Activated CD8-positive, alpha-beta memory T cell treated with anti-CD3 and anti-CD28 coated beads, Interleukin-2, amount 50 U/mL, for 1 hour (primary cell): ENCODE data around the gene SPACA1.

Experiments
- DNase-seq: peaks from one replicate; pipeline ENCODE4 v3.0.0-alpha.2; 2020; ENCODE audit errors: extremely low read depth

Gene SPACA1

GRCh38 chr6:88105741-88106340 is 58.2 kb downstream of the SPACA1 start:
- DNase-seq, result no peak

GRCh38 chr6:88107241-88107640 is 59.6 kb downstream of the SPACA1 start:
- DNase-seq, result no peak

GRCh38 chr6:88111991-88112390 is 64.3 kb downstream of the SPACA1 start:
- no peak for DNase-seq

- DNase-seq, result no peak
Measured at GRCh38 chr6:88114838-88115237, 67.2 kb downstream of the SPACA1 start.

- no peak for DNase-seq
Measured at GRCh38 chr6:88115307-88115706, 67.7 kb downstream of the SPACA1 start.

- no peak for DNase-seq
Measured at GRCh38 chr6:88116276-88116675, 68.6 kb downstream of the SPACA1 start.
